GM23338 (cell line): Measurements from ENCODE around the gene TCL1A. TPM values are rescaled to one million over a fixed set of nuclear protein-coding genes. Genes with fewer than 3 reads are reported as not detected.

Source experiments
- ATAC-seq: fragments of 200-7000 bp; cut with Tn5 transposase; 3 replicates; pipeline ENCODE4 v1.9.1; 2020
- DNase-seq: peaks from one replicate; pipeline ENCODE4 v3.0.0-alpha.2; 2015; ENCODE audit warnings: low spot score
- H2AFZ ChIP-seq: fragments of 200-600 bp; sonication (generic); 2 replicates; pipeline ENCODE4 v1.8.0; 2016; ENCODE audit warnings: antibody characterized with exemption, mild to moderate bottlenecking, moderate library complexity
- H3F3A ChIP-seq: fragments of 200-600 bp; sonication (generic); replicated peaks from 2 replicates; pipeline ENCODE4 v1.8.0; 2017; ENCODE audit warnings: antibody characterized with exemption, mixed run types, low read depth
- H3K27ac ChIP-seq: fragments of 200-600 bp; sonication (generic); 2 replicates; pipeline ENCODE4 v1.6.1; 2016; ENCODE audit warnings: low read depth
- H3K27me3 ChIP-seq: fragments of 200-600 bp; sonication (generic); 2 replicates; pipeline ENCODE4 v1.8.0; 2016; ENCODE audit warnings: mild to moderate bottlenecking, mixed run types, moderate library complexity; ENCODE audit not compliant: insufficient read depth
- H3K36me3 ChIP-seq: fragments of 200-600 bp; sonication (generic); 2 replicates; pipeline ENCODE4 v1.8.0; 2016; ENCODE audit warnings: mild to moderate bottlenecking; ENCODE audit not compliant: insufficient read depth
- H3K4me1 ChIP-seq: fragments of 200-600 bp; sonication (generic); 2 replicates; pipeline ENCODE4 v1.8.0; 2016; ENCODE audit warnings: mild to moderate bottlenecking, moderate library complexity; ENCODE audit not compliant: insufficient read depth
- H3K4me2 ChIP-seq: fragments of 200-600 bp; sonication (generic); 2 replicates; pipeline ENCODE4 v1.7.1; 2017; ENCODE audit warnings: mixed run types
- H3K4me3 ChIP-seq: fragments of 200-600 bp; sonication (generic); 2 replicates; pipeline ENCODE4 v1.6.1; 2016; ENCODE audit warnings: mixed run types
- H3K79me2 ChIP-seq: fragments of 200-600 bp; sonication (generic); replicated peaks from 2 replicates; pipeline ENCODE4 v1.8.0; 2017; ENCODE audit warnings: mild to moderate bottlenecking; ENCODE audit not compliant: insufficient read depth
- H3K9me2 ChIP-seq: fragments of 200-600 bp; sonication (generic); 2 replicates; pipeline ENCODE4 v1.8.0; 2017; ENCODE audit not compliant: insufficient read depth
- H4K20me1 ChIP-seq: fragments of 200-600 bp; sonication (generic); replicated peaks from 2 replicates; pipeline ENCODE4 v1.8.0; 2017; ENCODE audit warnings: mild to moderate bottlenecking; ENCODE audit not compliant: insufficient read depth
- H3K27ac Mint-ChIP-seq: 2 replicates; pipeline ENCODE4 v1.8.0; 2020; ENCODE audit warnings: inconsistent platforms, mild to moderate bottlenecking, moderate library complexity, mixed read lengths
- H3K27me3 Mint-ChIP-seq: 3 replicates; pipeline ENCODE4 v1.8.0; 2022; ENCODE audit warnings: low read depth, mild to moderate bottlenecking, moderate library complexity, mixed read lengths, inconsistent platforms; ENCODE audit not compliant: insufficient read depth, poor library complexity
- H3K36me3 Mint-ChIP-seq: 3 replicates; pipeline ENCODE4 v1.8.0; 2021; ENCODE audit warnings: low read depth, mild to moderate bottlenecking, inconsistent platforms, moderate library complexity, mixed read lengths
- H3K4me1 Mint-ChIP-seq: 3 replicates; pipeline ENCODE4 v1.8.0; 2020; ENCODE audit warnings: mild to moderate bottlenecking, inconsistent platforms, mixed read lengths
- H3K4me3 Mint-ChIP-seq: 3 replicates; pipeline ENCODE4 v1.8.0; 2021; ENCODE audit warnings: moderate library complexity, mild to moderate bottlenecking, inconsistent platforms, mixed read lengths
- H3K9me3 Mint-ChIP-seq: 3 replicates; pipeline ENCODE4 v1.8.0; 2020; ENCODE audit warnings: moderate library complexity, mild to moderate bottlenecking, inconsistent platforms, mixed read lengths
- CREB1 ChIP-seq: fragments of 250-450 bp; sonication (Bioruptor Pico); IDR thresholded peaks from 2 replicates; pipeline ENCODE4 v1.5.0; 2020; ENCODE audit warnings: low read depth, mild to moderate bottlenecking, moderate library complexity
- EZH2 ChIP-seq: fragments of 200-600 bp; sonication (generic); IDR thresholded peaks from one replicate; pipeline ENCODE4 v1.8.0; 2017; ENCODE audit warnings: antibody characterized with exemption, mild to moderate bottlenecking, low read depth; ENCODE audit not compliant: unreplicated experiment
- EZH2phosphoT487 ChIP-seq: fragments of 200-600 bp; sonication (generic); IDR thresholded peaks from one replicate; pipeline ENCODE4 v1.8.1; 2018; ENCODE audit warnings: antibody characterized with exemption; ENCODE audit not compliant: unreplicated experiment
- JUNB ChIP-seq: IDR thresholded peaks from one replicate; pipeline ENCODE4 v1.6.1; 2016; ENCODE audit warnings: antibody characterized with exemption; ENCODE audit not compliant: unreplicated experiment
- NANOG ChIP-seq: IDR thresholded peaks from 2 replicates; pipeline ENCODE4 v1.6.1; 2016; ENCODE audit warnings: antibody characterized with exemption, borderline replicate concordance
- POLR2AphosphoS5 ChIP-seq: IDR thresholded peaks from 2 replicates; pipeline ENCODE4 v1.6.1; 2016; ENCODE audit warnings: antibody characterized with exemption, low read depth
- STAT1 ChIP-seq: IDR thresholded peaks from one replicate; pipeline ENCODE4 v1.6.1; 2016; ENCODE audit warnings: antibody characterized with exemption; ENCODE audit not compliant: unreplicated experiment
- ZNF114 ChIP-seq: fragments of 250-450 bp; sonication (Bioruptor Pico); IDR thresholded peaks from 2 replicates; pipeline ENCODE4 v1.5.0; 2020; ENCODE audit warnings: mild to moderate bottlenecking, moderate library complexity
- ZNF331 ChIP-seq: fragments of 250-450 bp; sonication (Bioruptor Pico); IDR thresholded peaks from 2 replicates; pipeline ENCODE4 v1.5.0; 2020; ENCODE audit warnings: low read depth, mild to moderate bottlenecking, moderate library complexity
- polyA plus RNA-seq: library from polyadenylated mRNA; unstranded; fragments of >200 nt; fragmentation: Nextera tagmentation; extraction: Ambion mirVana; gene quantifications from 2 replicates; pipeline ENCODE4 v1.2.1, GENCODE V29; 2016
- total RNA-seq: library from RNA; depleted of rRNA; stranded (reverse); fragments of >200 nt; shearing (Covaris generic); gene quantifications from 2 replicates; pipeline ENCODE4 v1.2.3, GENCODE V29; 2014
- TF ChIP-seq, protein P1 (sequence below), 2 experiments: fragments of 200-600 bp in 1 of 2; sonication (generic) in 1 of 2; conservative IDR thresholded peaks; 2 replicates each; pipeline versions ENCODE4 v1.5.1 to v1.6.1; 2016 to 2017; ENCODE audit warnings: antibody characterized with exemption in 2 of 2, low read depth in 2 of 2, mild to moderate bottlenecking in 2 of 2, moderate library complexity in 1 of 2
- TF ChIP-seq, protein P2 (sequence below): IDR thresholded peaks from one replicate; pipeline ENCODE4 v1.6.1; 2018; ENCODE audit warnings: antibody characterized with exemption; ENCODE audit not compliant: unreplicated experiment
- TF ChIP-seq, protein P3 (sequence below): fragments of 250-450 bp; sonication (Bioruptor Pico); IDR thresholded peaks from 2 replicates; pipeline ENCODE4 v1.5.0; 2020; ENCODE audit warnings: mild to moderate bottlenecking, moderate library complexity
- TF ChIP-seq, protein P4 (sequence below): IDR thresholded peaks from 2 replicates; pipeline ENCODE4 v1.6.1; 2016; ENCODE audit warnings: antibody characterized with exemption

Gene TCL1A
- total and polyA plus RNA-seq, 2 experiments from 2014 or later = 3.6 to 5.3 TPM

DNA sequence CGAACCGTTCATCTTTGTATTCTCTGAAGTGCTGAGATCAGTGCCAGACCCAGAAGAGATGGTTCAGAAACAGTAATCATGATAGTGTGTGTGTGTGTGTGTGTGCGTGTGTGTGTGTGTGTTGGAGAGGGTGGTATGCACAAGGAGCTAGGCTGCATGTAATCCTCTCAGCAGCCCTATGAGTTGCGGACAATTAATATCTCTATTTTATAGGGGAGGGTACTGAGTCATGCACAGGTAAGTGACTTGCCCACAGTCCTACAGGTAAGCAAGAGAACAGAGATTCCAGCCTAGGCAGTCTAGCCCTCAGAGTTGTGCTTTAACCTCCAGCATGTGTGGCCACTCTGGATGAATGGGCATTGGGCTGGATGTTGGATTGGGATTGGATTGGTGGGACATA lies 27.9 kb upstream of the TCL1A start:
- Mint-ChIP-seq H3K27ac (no peak overlapping the region), H3K36me3 (no peaks in the 10 kb centered on the region), H3K27me3 (peaks cover 2% of the 10 kb centered on the region), H3K4me3 (no peak overlapping the region), H3K9me3 (no peaks in the 10 kb centered on the region; the same call in 2 of the 3 replicates), H3K4me1 (no peaks in the 10 kb centered on the region)
- Histone ChIP-seq H2AFZ (no peak overlapping the region), H3K9me2 (peaks cover 3% of the 10 kb centered on the region; the same call in 1 of the 2 replicates), H3K4me2 (no peak overlapping the region), H3K36me3 (no peaks in the 10 kb centered on the region), H3K4me3 (no peak overlapping the region), H3K79me2 (no peaks in the 10 kb centered on the region), H3K27ac (no peak overlapping the region), H3K27me3 (no peaks in the 10 kb centered on the region), H4K20me1 (no peaks in the 10 kb centered on the region), H3K4me1 (no peaks in the 10 kb centered on the region), H3F3A (no peaks in the 10 kb centered on the region)
- ATAC-seq = no peak
- no peak for DNase-seq
- TF ChIP-seq ZNF331 (CRISPR knock-in tag) (no peak), EZH2 (no peak), ZNF114 (CRISPR knock-in tag) (no peak), STAT1 (no peak), EZH2phosphoT487 (no peak), JUNB (no peak), NANOG (no peak), CREB1 (CRISPR knock-in tag) (no peak), POLR2AphosphoS5 (no peak)
- TF ChIP-seq, protein P1, sequence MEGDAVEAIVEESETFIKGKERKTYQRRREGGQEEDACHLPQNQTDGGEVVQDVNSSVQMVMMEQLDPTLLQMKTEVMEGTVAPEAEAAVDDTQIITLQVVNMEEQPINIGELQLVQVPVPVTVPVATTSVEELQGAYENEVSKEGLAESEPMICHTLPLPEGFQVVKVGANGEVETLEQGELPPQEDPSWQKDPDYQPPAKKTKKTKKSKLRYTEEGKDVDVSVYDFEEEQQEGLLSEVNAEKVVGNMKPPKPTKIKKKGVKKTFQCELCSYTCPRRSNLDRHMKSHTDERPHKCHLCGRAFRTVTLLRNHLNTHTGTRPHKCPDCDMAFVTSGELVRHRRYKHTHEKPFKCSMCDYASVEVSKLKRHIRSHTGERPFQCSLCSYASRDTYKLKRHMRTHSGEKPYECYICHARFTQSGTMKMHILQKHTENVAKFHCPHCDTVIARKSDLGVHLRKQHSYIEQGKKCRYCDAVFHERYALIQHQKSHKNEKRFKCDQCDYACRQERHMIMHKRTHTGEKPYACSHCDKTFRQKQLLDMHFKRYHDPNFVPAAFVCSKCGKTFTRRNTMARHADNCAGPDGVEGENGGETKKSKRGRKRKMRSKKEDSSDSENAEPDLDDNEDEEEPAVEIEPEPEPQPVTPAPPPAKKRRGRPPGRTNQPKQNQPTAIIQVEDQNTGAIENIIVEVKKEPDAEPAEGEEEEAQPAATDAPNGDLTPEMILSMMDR (conservative IDR thresholded peaks at IDR 0.05; ENCODE audit: low read depth in 2 of 2) = no peak
- TF ChIP-seq, protein P2, sequence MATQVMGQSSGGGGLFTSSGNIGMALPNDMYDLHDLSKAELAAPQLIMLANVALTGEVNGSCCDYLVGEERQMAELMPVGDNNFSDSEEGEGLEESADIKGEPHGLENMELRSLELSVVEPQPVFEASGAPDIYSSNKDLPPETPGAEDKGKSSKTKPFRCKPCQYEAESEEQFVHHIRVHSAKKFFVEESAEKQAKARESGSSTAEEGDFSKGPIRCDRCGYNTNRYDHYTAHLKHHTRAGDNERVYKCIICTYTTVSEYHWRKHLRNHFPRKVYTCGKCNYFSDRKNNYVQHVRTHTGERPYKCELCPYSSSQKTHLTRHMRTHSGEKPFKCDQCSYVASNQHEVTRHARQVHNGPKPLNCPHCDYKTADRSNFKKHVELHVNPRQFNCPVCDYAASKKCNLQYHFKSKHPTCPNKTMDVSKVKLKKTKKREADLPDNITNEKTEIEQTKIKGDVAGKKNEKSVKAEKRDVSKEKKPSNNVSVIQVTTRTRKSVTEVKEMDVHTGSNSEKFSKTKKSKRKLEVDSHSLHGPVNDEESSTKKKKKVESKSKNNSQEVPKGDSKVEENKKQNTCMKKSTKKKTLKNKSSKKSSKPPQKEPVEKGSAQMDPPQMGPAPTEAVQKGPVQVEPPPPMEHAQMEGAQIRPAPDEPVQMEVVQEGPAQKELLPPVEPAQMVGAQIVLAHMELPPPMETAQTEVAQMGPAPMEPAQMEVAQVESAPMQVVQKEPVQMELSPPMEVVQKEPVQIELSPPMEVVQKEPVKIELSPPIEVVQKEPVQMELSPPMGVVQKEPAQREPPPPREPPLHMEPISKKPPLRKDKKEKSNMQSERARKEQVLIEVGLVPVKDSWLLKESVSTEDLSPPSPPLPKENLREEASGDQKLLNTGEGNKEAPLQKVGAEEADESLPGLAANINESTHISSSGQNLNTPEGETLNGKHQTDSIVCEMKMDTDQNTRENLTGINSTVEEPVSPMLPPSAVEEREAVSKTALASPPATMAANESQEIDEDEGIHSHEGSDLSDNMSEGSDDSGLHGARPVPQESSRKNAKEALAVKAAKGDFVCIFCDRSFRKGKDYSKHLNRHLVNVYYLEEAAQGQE = no peak
- TF ChIP-seq, protein P3, sequence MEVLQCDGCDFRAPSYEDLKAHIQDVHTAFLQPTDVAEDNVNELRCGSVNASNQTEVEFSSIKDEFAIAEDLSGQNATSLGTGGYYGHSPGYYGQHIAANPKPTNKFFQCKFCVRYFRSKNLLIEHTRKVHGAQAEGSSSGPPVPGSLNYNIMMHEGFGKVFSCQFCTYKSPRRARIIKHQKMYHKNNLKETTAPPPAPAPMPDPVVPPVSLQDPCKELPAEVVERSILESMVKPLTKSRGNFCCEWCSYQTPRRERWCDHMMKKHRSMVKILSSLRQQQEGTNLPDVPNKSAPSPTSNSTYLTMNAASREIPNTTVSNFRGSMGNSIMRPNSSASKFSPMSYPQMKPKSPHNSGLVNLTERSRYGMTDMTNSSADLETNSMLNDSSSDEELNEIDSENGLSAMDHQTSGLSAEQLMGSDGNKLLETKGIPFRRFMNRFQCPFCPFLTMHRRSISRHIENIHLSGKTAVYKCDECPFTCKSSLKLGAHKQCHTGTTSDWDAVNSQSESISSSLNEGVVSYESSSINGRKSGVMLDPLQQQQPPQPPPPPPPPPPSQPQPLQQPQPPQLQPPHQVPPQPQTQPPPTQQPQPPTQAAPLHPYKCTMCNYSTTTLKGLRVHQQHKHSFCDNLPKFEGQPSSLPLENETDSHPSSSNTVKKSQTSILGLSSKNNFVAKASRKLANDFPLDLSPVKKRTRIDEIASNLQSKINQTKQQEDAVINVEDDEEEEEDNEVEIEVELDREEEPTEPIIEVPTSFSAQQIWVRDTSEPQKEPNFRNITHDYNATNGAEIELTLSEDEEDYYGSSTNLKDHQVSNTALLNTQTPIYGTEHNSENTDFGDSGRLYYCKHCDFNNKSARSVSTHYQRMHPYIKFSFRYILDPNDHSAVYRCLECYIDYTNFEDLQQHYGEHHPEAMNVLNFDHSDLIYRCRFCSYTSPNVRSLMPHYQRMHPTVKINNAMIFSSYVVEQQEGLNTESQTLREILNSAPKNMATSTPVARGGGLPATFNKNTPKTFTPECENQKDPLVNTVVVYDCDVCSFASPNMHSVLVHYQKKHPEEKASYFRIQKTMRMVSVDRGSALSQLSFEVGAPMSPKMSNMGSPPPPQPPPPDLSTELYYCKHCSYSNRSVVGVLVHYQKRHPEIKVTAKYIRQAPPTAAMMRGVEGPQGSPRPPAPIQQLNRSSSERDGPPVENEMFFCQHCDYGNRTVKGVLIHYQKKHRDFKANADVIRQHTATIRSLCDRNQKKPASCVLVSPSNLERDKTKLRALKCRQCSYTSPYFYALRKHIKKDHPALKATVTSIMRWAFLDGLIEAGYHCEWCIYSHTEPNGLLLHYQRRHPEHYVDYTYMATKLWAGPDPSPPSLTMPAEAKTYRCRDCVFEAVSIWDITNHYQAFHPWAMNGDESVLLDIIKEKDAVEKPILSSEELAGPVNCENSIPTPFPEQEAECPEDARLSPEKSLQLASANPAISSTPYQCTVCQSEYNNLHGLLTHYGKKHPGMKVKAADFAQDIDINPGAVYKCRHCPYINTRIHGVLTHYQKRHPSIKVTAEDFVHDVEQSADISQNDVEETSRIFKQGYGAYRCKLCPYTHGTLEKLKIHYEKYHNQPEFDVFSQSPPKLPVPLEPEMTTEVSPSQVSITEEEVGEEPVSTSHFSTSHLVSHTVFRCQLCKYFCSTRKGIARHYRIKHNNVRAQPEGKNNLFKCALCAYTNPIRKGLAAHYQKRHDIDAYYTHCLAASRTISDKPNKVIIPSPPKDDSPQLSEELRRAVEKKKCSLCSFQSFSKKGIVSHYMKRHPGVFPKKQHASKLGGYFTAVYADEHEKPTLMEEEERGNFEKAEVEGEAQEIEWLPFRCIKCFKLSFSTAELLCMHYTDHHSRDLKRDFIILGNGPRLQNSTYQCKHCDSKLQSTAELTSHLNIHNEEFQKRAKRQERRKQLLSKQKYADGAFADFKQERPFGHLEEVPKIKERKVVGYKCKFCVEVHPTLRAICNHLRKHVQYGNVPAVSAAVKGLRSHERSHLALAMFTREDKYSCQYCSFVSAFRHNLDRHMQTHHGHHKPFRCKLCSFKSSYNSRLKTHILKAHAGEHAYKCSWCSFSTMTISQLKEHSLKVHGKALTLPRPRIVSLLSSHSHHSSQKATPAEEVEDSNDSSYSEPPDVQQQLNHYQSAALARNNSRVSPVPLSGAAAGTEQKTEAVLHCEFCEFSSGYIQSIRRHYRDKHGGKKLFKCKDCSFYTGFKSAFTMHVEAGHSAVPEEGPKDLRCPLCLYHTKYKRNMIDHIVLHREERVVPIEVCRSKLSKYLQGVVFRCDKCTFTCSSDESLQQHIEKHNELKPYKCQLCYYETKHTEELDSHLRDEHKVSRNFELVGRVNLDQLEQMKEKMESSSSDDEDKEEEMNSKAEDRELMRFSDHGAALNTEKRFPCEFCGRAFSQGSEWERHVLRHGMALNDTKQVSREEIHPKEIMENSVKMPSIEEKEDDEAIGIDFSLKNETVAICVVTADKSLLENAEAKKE (CRISPR knock-in tag) = no peak
- TF ChIP-seq, protein P4, sequence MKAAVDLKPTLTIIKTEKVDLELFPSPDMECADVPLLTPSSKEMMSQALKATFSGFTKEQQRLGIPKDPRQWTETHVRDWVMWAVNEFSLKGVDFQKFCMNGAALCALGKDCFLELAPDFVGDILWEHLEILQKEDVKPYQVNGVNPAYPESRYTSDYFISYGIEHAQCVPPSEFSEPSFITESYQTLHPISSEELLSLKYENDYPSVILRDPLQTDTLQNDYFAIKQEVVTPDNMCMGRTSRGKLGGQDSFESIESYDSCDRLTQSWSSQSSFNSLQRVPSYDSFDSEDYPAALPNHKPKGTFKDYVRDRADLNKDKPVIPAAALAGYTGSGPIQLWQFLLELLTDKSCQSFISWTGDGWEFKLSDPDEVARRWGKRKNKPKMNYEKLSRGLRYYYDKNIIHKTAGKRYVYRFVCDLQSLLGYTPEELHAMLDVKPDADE = no peak
